ENCODE results near the gene LRRC1.

Gene LRRC1

DNA sequence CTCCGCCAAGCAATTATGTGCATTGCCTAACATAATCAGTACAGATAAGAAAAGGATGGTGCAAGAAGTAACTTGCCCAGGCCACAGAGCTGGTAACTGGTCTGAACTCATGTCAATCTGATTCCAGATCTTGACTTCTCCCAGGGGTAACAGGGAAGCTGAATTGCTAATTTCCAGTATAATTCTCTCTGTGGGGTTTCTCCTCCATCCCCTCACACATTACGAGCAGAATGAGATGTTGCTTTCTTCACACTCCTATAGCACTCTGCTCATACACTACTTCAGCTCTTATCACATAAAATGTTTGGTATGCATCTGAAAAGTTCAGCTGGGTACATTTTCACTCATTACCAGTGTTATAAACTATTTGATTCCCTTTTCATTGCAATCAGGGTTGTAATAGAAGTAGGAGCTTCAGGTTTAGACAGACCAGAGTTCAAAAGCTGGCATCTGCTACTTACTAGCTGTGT, 24.0 kb upstream of the LRRC1 start:
- TF ChIP-seq TAF1 (IDR thresholded peaks at IDR 0.05; ENCODE audit: borderline replicate concordance, insufficient read depth, low read length) (no peak), SIN3A (IDR thresholded peaks at IDR 0.05; ENCODE audit: borderline replicate concordance, insufficient read depth, low read length) (no peak), FOXP2 (optimal IDR thresholded peaks at IDR 0.05; ENCODE audit: borderline replicate concordance, extremely low read depth, extremely low read length, insufficient read depth) (no peak), POLR2AphosphoS5 (IDR thresholded peaks at IDR 0.05; ENCODE audit: low read depth, low read length) (no peak)
- TF ChIP-seq, protein P1, sequence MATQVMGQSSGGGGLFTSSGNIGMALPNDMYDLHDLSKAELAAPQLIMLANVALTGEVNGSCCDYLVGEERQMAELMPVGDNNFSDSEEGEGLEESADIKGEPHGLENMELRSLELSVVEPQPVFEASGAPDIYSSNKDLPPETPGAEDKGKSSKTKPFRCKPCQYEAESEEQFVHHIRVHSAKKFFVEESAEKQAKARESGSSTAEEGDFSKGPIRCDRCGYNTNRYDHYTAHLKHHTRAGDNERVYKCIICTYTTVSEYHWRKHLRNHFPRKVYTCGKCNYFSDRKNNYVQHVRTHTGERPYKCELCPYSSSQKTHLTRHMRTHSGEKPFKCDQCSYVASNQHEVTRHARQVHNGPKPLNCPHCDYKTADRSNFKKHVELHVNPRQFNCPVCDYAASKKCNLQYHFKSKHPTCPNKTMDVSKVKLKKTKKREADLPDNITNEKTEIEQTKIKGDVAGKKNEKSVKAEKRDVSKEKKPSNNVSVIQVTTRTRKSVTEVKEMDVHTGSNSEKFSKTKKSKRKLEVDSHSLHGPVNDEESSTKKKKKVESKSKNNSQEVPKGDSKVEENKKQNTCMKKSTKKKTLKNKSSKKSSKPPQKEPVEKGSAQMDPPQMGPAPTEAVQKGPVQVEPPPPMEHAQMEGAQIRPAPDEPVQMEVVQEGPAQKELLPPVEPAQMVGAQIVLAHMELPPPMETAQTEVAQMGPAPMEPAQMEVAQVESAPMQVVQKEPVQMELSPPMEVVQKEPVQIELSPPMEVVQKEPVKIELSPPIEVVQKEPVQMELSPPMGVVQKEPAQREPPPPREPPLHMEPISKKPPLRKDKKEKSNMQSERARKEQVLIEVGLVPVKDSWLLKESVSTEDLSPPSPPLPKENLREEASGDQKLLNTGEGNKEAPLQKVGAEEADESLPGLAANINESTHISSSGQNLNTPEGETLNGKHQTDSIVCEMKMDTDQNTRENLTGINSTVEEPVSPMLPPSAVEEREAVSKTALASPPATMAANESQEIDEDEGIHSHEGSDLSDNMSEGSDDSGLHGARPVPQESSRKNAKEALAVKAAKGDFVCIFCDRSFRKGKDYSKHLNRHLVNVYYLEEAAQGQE (IDR thresholded peaks at IDR 0.05; ENCODE audit: insufficient read depth in 1 of 2, low read depth in 2 of 2, low read length in 2 of 2) = no peak

DNA sequence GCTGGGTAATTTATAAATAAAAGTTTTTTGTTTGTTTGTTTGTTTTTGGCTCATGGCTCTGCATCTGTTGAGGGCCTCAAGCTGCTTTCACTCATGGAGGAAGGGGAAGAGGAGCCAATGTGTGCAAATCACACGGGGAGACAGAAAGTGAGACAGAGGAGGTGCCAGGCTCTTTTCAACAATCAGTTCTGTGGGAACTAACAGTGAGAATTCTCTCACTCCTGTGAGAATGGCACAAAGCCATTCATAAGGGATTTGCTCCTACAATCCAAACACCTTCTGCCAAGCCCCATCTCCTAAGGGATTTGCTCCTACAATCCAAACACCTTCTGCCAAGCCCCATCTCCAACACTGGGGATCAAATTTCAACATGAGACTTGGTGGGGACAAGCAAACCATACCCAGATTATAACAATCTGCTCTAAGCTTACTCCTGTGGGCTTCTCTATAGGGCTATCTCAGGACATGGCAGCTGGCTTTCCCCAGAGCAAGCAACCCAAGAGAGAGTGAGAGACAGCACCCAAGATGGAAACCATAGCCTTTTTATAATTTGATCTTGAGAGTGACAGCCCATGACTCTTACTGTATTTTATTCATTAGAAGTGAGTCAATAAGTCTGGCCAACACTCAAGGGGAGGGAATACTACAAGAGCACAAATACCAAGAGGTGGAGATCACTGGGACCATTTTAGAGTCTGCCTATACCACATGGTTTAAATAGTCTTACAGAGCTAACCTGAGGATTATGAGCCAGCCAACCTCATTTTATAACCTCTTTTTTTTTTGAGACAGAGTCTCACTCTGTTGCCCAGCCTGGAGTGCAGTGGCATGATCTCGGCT, 22.8 kb upstream of the LRRC1 start:
- TF ChIP-seq TAF1 (IDR thresholded peaks at IDR 0.05; ENCODE audit: borderline replicate concordance, insufficient read depth, low read length) (no peak), FOXP2 (optimal IDR thresholded peaks at IDR 0.05; ENCODE audit: borderline replicate concordance, extremely low read depth, extremely low read length, insufficient read depth) (no peak)
- TF ChIP-seq, protein P1 (IDR thresholded peaks at IDR 0.05; ENCODE audit: insufficient read depth in 1 of 2, low read depth in 2 of 2, low read length in 2 of 2) = no peak

DNA sequence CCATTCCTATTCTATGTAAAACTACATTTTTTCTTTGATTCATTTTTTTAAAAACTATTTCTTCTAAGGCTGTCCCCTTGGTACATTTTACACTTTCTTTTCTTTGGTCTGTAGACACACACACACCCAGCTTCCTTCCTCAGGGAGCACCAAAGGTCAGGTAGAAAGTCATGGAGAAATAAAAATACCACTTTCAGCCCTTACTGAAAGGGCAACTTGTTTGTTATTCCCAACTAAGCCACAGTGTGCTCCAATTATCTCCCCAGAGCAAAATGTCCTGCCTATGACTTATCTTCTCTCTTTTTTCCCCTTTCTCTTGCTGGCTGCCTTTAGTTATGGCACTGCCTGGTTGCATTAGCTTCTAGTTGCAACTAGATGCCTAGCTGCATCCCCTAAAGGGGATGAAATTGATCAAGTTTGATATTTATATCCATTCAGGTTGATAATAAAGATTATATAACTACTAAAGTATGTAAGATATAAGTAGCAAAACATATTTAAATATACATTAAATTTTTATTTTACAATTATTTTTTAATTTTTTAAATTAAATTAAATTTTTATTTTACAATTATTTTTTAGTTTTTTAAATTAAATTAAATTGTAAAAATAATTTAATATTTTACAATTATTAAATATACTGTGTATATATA, 21.6 kb upstream of the LRRC1 start:
- no peak for TF ChIP-seq FOXP2 (optimal IDR thresholded peaks at IDR 0.05; ENCODE audit: borderline replicate concordance, extremely low read depth, extremely low read length, insufficient read depth)
- no peak for TF ChIP-seq POLR2AphosphoS5 (IDR thresholded peaks at IDR 0.05; ENCODE audit: low read depth, low read length)
- no peak for TF ChIP-seq TAF1 (IDR thresholded peaks at IDR 0.05; ENCODE audit: borderline replicate concordance, insufficient read depth, low read length)
- TF ChIP-seq, protein P1 (IDR thresholded peaks at IDR 0.05; ENCODE audit: insufficient read depth in 1 of 2, low read depth in 2 of 2, low read length in 2 of 2) = no peak
- TF ChIP-seq SIN3A (IDR thresholded peaks at IDR 0.05; ENCODE audit: borderline replicate concordance, insufficient read depth, low read length) = no peak

DNA sequence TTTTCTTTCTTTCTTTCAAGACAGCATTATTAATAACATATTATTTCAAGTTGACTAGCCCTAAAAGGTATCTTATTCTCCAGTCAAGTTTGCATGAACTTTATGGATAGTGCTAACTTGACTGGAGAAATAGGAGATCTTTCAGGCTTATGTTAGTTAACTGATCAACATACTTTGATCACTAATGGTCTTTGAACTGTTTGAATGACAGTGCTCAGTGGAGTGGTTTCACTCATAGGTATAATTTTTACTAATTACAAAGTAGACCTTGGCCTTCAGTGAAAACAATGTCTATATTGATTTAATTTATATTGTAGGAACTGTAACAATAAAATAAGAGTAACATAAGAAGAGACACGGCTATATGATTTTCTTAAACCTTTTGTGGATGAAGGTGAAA, 8.0 kb upstream of the LRRC1 start:
- TF ChIP-seq SIN3A (IDR thresholded peaks at IDR 0.05; ENCODE audit: borderline replicate concordance, insufficient read depth, low read length) (no peak), POLR2AphosphoS5 (IDR thresholded peaks at IDR 0.05; ENCODE audit: low read depth, low read length) (no peak), FOXP2 (optimal IDR thresholded peaks at IDR 0.05; ENCODE audit: borderline replicate concordance, extremely low read depth, extremely low read length, insufficient read depth) (no peak), TAF1 (IDR thresholded peaks at IDR 0.05; ENCODE audit: borderline replicate concordance, insufficient read depth, low read length) (no peak)
- TF ChIP-seq, protein P1 (IDR thresholded peaks at IDR 0.05; ENCODE audit: insufficient read depth in 1 of 2, low read depth in 2 of 2, low read length in 2 of 2) = no peak
